Gastroesophageal sphincter (tissue), 4 donors: ENCODE data around the gene TAF4. TPM values are rescaled to one million over a fixed set of nuclear protein-coding genes. Genes with fewer than 3 reads are reported as not detected.

Experiments
- ATAC-seq: fragments of 150-250 bp; one replicate; pipeline ENCODE4 v1.9.1; 2016; ENCODE audit warnings: mild to moderate bottlenecking, moderate library complexity
- H3K27ac ChIP-seq, 4 donors: fragments of 200-600 bp; sonication (generic) in 3 of 4; 1 replicate in 3 of 4; 2 replicates in 1 of 4; pipeline ENCODE4 v1.5.1; 2016 to 2019
- H3K27me3 ChIP-seq: fragments of 200-600 bp; sonication (generic); one replicate; pipeline ENCODE4 v1.5.1; 2019
- H3K36me3 ChIP-seq, 2 donors: fragments of 200-600 bp; sonication (generic); one replicate each; pipeline ENCODE4 v1.5.1; 2019; ENCODE audit warnings: control low read depth in 1 of 2
- H3K4me1 ChIP-seq, 3 donors: fragments of 200-600 bp; sonication (generic); 1 replicate in 2 of 3; 2 replicates in 1 of 3; pipeline ENCODE4 v1.5.1; 2016 to 2019; ENCODE audit warnings: control low read depth in 2 of 3
- H3K4me3 ChIP-seq, 2 donors: fragments of 200-600 bp; sonication (generic); one replicate each; pipeline ENCODE4 v1.5.1; 2019; ENCODE audit warnings: mild to moderate bottlenecking in 1 of 2, moderate library complexity in 1 of 2
- H3K9me3 ChIP-seq, 3 donors: fragments of 200-600 bp; sonication (generic); one replicate each; pipeline ENCODE4 v1.5.1; 2017 to 2019; ENCODE audit warnings: control low read depth in 2 of 3
- EP300 ChIP-seq: sonication (generic); formaldehyde crosslinking; IDR thresholded peaks from one replicate; pipeline ENCODE4 v1.6.1; 2017; ENCODE audit warnings: antibody characterized with exemption, mild to moderate bottlenecking
- POLR2A ChIP-seq, 2 donors: fragments of 450-650 bp; IDR thresholded peaks; one replicate each; pipeline ENCODE4 v1.6.1; 2017; ENCODE audit warnings: antibody characterized with exemption in 2 of 2, mild to moderate bottlenecking in 2 of 2, moderate library complexity in 1 of 2
- POLR2AphosphoS5 ChIP-seq: sonication (generic); formaldehyde crosslinking; IDR thresholded peaks from one replicate; pipeline ENCODE4 v1.6.1; 2017; ENCODE audit warnings: antibody characterized with exemption
- WGBS, 2 donors: methylation state at CpG; one replicate each; pipeline ENCODE4 v1.1.5; 2018; ENCODE audit warnings: low coverage in 1 of 2; 5-methylcytosine and 5-hydroxymethylcytosine counted together
- total RNA-seq, 4 donors: library from RNA; depleted of rRNA; stranded (reverse); fragments of >200 nt; gene quantifications; one replicate each; pipeline ENCODE4 v1.1.0, GENCODE V29; 2016
- TF ChIP-seq, protein P1 (sequence below), 4 experiments: fragments of 200-600 bp in 2 of 4; fragments of 450-650 bp in 2 of 4; sonication (generic) in 1 of 4; IDR thresholded peaks; one replicate each; pipeline ENCODE4 v1.5.1; 2017 to 2019; ENCODE audit warnings: antibody characterized with exemption in 4 of 4, mild to moderate bottlenecking in 2 of 4, moderate library complexity in 2 of 4

The TAF4 gene
- total RNA-seq, 4 donors from 2014 or later = 7.6 to 19.9 (median 15.5) TPM

DNA sequence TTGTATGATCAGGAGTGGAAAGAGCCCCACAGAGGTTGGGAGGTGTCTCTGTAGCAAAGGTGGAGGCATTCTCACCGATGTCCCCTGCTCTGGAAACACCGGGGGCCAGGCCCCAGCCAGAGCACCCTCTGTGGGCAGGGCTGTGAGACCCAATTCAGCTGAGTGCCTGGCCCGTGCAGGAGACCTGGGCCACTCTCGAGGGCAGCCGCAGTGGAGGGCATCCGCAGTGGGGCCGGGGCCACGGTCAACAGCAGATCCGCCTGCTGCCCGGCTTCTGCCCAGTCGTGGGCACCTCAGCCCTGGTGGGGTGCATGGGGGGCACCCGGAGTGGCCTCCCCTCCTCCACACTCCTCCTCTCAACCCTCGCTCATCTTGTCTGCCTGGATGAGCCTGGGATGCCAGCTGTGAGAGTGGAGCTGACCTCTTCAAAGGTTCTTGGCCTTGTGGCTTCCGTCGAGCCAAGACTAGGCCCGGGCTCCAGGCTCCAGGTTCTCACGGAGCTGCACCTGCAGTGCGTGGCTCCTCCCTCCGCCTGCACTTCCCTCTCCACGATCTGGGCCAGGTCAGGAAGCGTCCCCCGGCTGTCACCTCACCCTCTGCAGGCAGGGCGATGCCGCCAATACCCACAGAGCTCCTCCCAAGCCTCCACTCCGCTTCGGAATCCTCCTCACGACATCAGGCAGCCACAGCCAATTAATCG, 134.8 kb downstream of the TAF4 start:
- H3K4me3 ChIP-seq = no peak overlapping the region
- no peak for TF ChIP-seq POLR2A (IDR thresholded peaks at IDR 0.05)
- TF ChIP-seq EP300 = no peak
- no peak for TF ChIP-seq POLR2AphosphoS5
- TF ChIP-seq, protein P1, sequence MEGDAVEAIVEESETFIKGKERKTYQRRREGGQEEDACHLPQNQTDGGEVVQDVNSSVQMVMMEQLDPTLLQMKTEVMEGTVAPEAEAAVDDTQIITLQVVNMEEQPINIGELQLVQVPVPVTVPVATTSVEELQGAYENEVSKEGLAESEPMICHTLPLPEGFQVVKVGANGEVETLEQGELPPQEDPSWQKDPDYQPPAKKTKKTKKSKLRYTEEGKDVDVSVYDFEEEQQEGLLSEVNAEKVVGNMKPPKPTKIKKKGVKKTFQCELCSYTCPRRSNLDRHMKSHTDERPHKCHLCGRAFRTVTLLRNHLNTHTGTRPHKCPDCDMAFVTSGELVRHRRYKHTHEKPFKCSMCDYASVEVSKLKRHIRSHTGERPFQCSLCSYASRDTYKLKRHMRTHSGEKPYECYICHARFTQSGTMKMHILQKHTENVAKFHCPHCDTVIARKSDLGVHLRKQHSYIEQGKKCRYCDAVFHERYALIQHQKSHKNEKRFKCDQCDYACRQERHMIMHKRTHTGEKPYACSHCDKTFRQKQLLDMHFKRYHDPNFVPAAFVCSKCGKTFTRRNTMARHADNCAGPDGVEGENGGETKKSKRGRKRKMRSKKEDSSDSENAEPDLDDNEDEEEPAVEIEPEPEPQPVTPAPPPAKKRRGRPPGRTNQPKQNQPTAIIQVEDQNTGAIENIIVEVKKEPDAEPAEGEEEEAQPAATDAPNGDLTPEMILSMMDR (IDR thresholded peaks at IDR 0.05) = no peak
- H3K9me3 ChIP-seq = no peaks in the 10 kb centered on the region
- ATAC-seq = no peak
- 68 to 83% methylated on average over 1 to 4 of the region's 28 CpGs for WGBS, 2 donors
- peaks cover 29% of the 10 kb centered on the region for H3K27me3 ChIP-seq
- H3K4me1 ChIP-seq = no peaks in the 10 kb centered on the region
- no peaks in the 10 kb centered on the region for H3K36me3 ChIP-seq
- H3K27ac ChIP-seq = no peak overlapping the region

DNA sequence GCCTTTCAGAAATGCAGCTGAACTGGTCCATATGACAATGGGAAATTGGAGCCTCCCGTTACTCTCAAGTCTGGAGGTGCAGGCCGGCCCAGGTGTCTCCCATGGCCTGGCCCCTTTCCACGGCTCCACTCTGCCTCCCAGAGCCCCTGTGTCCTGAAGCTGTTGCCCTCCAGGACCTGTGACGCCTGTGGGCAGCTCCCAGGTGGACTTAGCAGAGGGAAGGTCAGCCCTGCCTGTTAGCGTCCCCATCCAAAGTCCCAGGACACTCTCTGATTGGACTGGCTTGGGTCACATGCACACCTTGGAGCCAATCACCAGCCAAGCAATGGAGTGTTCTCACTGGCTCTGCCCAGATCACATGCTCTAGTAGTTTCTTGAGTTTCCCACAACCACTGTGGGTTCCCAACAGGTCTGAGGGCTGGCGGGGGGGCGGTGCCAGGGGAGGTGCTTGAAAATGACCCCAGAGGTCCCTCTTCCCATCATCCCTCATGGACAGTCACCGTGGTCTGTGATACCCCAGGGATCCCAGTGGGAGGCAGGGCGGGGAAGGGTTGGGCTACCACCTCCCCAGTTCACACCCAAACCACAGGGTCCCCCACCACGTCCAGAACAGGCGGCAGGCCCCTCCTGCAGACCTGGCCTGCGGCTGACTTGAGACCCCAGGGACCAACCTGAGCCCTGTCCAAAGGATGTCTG, 135.6 kb downstream of the TAF4 start:
- no peak for ATAC-seq
- no peak overlapping the region for H3K27ac ChIP-seq
- 81 to 100% methylated on average over 2 to 7 of the region's 12 CpGs for WGBS, 2 donors
- TF ChIP-seq POLR2AphosphoS5 = no peak
- no peak for TF ChIP-seq EP300
- TF ChIP-seq, protein P1 (IDR thresholded peaks at IDR 0.05) = no peak
- no peak for TF ChIP-seq POLR2A (IDR thresholded peaks at IDR 0.05)
- H3K27me3 ChIP-seq = peaks cover 27% of the 10 kb centered on the region
- no peaks in the 10 kb centered on the region for H3K36me3 ChIP-seq
- no peaks in the 10 kb centered on the region for H3K4me1 ChIP-seq
- no peaks in the 10 kb centered on the region for H3K9me3 ChIP-seq
- H3K4me3 ChIP-seq = no peak overlapping the region

DNA sequence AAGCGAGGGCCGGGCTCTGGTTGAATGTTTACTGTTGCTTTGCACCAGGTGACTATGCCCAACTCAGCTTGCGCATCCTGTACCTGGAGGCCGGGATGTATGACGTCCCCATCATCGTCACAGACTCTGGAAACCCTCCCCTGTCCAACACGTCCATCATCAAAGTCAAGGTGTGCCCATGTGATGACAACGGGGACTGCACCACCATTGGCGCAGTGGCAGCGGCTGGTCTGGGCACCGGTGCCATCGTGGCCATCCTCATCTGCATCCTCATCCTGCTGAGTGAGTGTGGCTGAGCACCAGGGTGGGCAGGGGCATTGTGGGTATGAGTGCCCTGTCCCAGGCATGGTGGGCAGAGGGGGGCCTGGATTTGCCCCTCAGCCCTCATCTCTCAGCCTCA, 136.1 kb downstream of the TAF4 start:
- TF ChIP-seq EP300 (no peak), POLR2AphosphoS5 (no peak), POLR2A (IDR thresholded peaks at IDR 0.05) (no peak)
- TF ChIP-seq, protein P1 (IDR thresholded peaks at IDR 0.05) = no peak
- WGBS, 2 donors = 100% methylated on average over 3 of the region's 12 CpGs; no CpG with 5 or more reads in 1 of the 2 donors
- Histone ChIP-seq H3K27ac (no peak overlapping the region), H3K4me1 (no peaks in the 10 kb centered on the region), H3K27me3 (peaks cover 27% of the 10 kb centered on the region), H3K9me3 (no peaks in the 10 kb centered on the region), H3K4me3 (no peak overlapping the region), H3K36me3 (no peaks in the 10 kb centered on the region)
- ATAC-seq = no peak

DNA sequence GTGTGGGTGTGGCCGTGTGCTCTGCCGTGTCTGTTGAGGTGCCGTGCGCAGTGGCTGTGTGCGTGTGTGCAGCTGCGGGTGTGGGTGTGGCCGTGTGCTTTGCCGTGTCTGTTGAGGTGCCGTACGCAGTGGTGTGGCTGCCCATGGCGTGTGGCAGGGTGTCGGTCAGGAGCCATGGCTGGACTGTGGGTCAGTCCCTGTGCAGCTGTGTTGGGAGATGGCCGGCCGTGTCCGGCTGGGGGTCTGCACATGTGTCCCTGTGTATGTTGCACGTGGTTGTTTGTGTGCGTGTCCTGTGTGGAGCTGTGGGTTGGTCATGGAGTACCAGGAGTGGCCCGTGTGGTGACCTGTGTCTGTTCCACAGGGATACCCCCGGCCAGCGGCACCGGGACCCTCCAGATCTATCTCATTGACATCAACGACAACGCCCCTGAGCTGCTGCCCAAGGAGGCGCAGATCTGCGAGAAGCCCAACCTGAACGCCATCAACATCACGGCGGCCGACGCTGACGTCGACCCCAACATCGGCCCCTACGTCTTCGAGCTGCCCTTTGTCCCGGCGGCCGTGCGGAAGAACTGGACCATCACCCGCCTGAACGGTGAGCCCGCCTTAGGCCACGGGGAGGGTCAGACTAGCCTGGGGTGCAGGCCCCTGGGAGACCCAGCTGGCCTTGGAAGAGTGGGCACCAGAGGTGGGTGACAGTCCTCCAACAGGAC, 137.7 kb downstream of the TAF4 start:
- peaks cover 31% of the 10 kb centered on the region for H3K27me3 ChIP-seq
- WGBS, 2 donors = no CpG with 5 or more reads among the region's 43 CpGs
- no peaks in the 10 kb centered on the region for H3K9me3 ChIP-seq
- H3K27ac ChIP-seq = no peak overlapping the region
- ATAC-seq = no peak
- TF ChIP-seq POLR2A (IDR thresholded peaks at IDR 0.05) (no peak), EP300 (no peak), POLR2AphosphoS5 (no peak)
- TF ChIP-seq, protein P1 (IDR thresholded peaks at IDR 0.05) = no peak
- no peaks in the 10 kb centered on the region for H3K36me3 ChIP-seq
- no peak overlapping the region for H3K4me3 ChIP-seq
- H3K4me1 ChIP-seq = no peaks in the 10 kb centered on the region
